Peyer's patch (tissue), 4 donors: ENCODE measurements around the gene CD96. TPM values are rescaled to one million over a fixed set of nuclear protein-coding genes. Genes with fewer than 3 reads are reported as not detected.
A peak's percentile ranks its signal among the peaks of the same experiment; 100 is the strongest.

Experiments
- DNase-seq, 3 donors: peaks; one replicate each; pipeline ENCODE4 v3.0.0-alpha.2; 2017 to 2019
- H3K27ac ChIP-seq, 4 donors: fragments of 200-600 bp; sonication (generic); one replicate each; pipeline ENCODE4 v1.5.1; 2016 to 2019
- H3K27me3 ChIP-seq, 2 donors: fragments of 200-600 bp; sonication (generic); one replicate each; pipeline ENCODE4 v1.5.1; 2019
- H3K36me3 ChIP-seq, 3 donors: fragments of 200-600 bp; sonication (generic); one replicate each; pipeline ENCODE4 v1.5.1; 2016 to 2019
- H3K4me1 ChIP-seq, 4 donors: fragments of 200-600 bp; sonication (generic); one replicate each; pipeline ENCODE4 v1.5.1; 2016 to 2019
- H3K4me3 ChIP-seq, 4 donors: fragments of 200-600 bp; sonication (generic); 1 replicate in 3 of 4; 2 replicates in 1 of 4; pipeline ENCODE4 v1.5.1; 2016 to 2019; ENCODE audit warnings: mild to moderate bottlenecking in 1 of 4
- H3K9me3 ChIP-seq, 4 donors: fragments of 200-600 bp; sonication (generic); one replicate each; pipeline ENCODE4 v1.5.1; 2016 to 2019; ENCODE audit warnings: mild to moderate bottlenecking in 1 of 4
- POLR2A ChIP-seq, 2 donors: fragments of 450-650 bp; IDR thresholded peaks; one replicate each; pipeline ENCODE4 v1.5.1; 2017; ENCODE audit warnings: antibody characterized with exemption in 2 of 2, mild to moderate bottlenecking in 2 of 2, moderate library complexity in 2 of 2
- total RNA-seq, 4 donors: library from RNA; depleted of rRNA; stranded (reverse); fragments of >200 nt; gene quantifications; one replicate each; pipeline ENCODE4 v1.1.0, GENCODE V29; 2016
- TF ChIP-seq, protein P1 (sequence below), 6 experiments: fragments of 450-650 bp in 4 of 6; fragments of 200-600 bp in 2 of 6; sonication (generic) in 1 of 6; IDR thresholded peaks; one replicate each; pipeline ENCODE4 v1.5.1; 2017 to 2019; ENCODE audit warnings: antibody characterized with exemption in 6 of 6, mild to moderate bottlenecking in 3 of 6, moderate library complexity in 1 of 6

CD96 gene
- total RNA-seq, 4 donors from 2014 or later, result 4.3 to 15.7 (median 11.3) TPM

DNA sequence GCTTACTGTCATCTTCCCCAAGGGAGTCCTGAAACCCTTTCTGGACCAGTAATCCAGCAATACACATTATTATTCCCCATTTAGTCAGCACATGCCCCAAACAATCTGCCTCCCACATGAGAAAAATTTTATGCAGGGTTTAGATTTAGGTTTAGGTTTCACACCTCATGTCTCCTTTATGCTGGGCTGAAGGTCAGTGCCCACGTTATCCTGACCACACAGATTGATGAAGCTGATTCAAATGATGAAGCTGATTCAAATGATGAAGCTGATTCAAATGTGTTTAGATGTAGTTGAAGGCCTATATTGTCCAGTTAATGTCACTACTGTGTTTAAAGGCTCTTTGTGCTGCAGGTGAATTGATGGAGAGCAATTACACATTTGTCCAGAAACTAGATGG is 71.3 kb downstream of the CD96 start:
- DNase-seq, result no peak
- no peak for TF ChIP-seq POLR2A (IDR thresholded peaks at IDR 0.05)
- TF ChIP-seq, protein P1, sequence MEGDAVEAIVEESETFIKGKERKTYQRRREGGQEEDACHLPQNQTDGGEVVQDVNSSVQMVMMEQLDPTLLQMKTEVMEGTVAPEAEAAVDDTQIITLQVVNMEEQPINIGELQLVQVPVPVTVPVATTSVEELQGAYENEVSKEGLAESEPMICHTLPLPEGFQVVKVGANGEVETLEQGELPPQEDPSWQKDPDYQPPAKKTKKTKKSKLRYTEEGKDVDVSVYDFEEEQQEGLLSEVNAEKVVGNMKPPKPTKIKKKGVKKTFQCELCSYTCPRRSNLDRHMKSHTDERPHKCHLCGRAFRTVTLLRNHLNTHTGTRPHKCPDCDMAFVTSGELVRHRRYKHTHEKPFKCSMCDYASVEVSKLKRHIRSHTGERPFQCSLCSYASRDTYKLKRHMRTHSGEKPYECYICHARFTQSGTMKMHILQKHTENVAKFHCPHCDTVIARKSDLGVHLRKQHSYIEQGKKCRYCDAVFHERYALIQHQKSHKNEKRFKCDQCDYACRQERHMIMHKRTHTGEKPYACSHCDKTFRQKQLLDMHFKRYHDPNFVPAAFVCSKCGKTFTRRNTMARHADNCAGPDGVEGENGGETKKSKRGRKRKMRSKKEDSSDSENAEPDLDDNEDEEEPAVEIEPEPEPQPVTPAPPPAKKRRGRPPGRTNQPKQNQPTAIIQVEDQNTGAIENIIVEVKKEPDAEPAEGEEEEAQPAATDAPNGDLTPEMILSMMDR (IDR thresholded peaks at IDR 0.05), result no peak
- no peak overlapping the region for H3K4me3 ChIP-seq
- peaks cover 0 to 9% (median 3%) of the 10 kb centered on the region in 4 donors for H3K4me1 ChIP-seq
- H3K27ac ChIP-seq, result no peak overlapping the region
- no peaks in the 10 kb centered on the region for H3K36me3 ChIP-seq
- H3K27me3 ChIP-seq, result no peaks in the 10 kb centered on the region
- no peaks in the 10 kb centered on the region for H3K9me3 ChIP-seq

DNA sequence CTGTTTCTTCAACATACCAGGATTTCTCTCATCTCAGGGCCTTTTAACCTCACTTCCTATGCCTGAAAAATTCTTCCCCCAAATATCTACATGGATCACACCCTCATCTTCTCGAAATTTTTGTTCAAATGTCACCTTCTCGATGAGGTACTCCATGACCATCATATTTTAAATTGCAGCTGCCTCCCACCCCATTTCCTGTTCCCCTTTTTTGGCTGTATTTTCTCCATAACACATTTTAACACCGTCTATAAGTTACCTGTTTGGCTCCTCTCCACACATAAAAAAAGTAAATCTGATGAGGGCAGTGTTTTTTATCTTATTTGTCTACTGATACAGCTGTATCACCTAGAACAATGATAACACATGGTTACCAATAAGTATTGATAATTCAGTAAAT is 73.9 kb downstream of the CD96 start:
- Histone ChIP-seq H3K4me1 (peaks cover 0 to 9% (median 3%) of the 10 kb centered on the region in 4 donors), H3K9me3 (no peaks in the 10 kb centered on the region), H3K27me3 (no peaks in the 10 kb centered on the region), H3K36me3 (no peaks in the 10 kb centered on the region), H3K27ac (peak overlapping the region in 1 of 4 donors; percentile 10), H3K4me3 (no peak overlapping the region)
- DNase-seq, result no peak
- TF ChIP-seq, protein P1 (IDR thresholded peaks at IDR 0.05), result no peak
- TF ChIP-seq POLR2A (IDR thresholded peaks at IDR 0.05), result no peak

DNA sequence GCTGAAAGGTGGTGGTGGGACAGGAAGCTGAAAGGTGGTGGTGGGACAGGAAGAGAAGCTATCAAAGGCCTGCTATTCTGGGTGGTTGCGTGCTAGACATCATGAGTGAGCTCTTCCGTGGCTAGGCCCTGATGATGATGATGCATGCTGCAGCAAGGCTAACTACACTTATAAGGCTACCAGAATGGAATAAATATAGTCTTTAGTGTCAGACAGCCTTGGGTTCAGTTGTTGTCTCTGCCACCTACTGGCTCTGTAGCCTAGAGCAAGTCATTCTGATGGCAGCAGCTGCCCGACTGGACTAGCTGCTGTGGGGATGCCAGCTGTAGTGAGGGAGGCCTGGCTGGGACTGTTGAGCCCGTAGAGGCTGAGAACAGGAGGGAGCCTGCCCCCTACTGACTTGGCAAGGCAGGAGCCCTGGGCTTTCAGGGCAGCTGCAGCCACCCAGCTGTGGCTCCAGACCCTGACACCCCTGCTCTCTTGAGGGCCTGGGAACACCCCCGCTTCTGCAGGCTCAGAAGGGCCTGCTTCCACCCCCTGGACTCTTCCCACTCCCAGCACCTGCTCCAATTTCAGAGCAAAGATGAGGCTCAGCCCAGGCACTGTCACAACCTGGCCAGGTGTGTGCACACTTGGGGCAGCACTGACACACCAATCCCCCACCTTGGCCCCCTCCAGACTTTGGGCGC is 74.6 kb downstream of the CD96 start:
- TF ChIP-seq POLR2A (IDR thresholded peaks at IDR 0.05), result no peak
- TF ChIP-seq, protein P1 (IDR thresholded peaks at IDR 0.05), result peak in 3 of 6 experiments; percentile 23 to 28 (median 24)
- Histone ChIP-seq H3K27me3 (no peaks in the 10 kb centered on the region), H3K36me3 (no peaks in the 10 kb centered on the region), H3K4me3 (no peak overlapping the region), H3K9me3 (no peaks in the 10 kb centered on the region), H3K27ac (peak overlapping the region; percentile 6 to 67 (median 36)), H3K4me1 (peaks cover 0 to 9% (median 3%) of the 10 kb centered on the region in 4 donors)
- peak; percentile 45 to 74 (median 56) for DNase-seq

DNA sequence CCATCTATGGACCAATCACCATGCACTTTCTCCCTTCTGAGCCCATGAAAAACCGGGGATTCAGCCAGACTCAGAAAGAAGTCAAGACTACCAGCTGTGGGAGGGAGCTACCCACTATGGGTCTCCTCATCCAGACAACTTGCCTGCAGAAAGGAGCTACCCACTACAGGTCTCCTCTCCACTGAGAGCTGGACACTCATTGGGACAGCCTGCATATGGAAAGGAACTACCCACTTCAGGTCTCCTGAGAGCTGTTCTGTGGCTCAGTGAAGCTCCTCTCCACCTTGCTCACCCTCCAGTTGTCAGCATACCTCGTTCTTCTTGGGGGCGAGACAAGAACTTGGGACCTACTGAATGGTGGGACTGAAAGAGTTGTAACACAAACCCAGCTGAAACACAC is 75.4 kb downstream of the CD96 start:
- Histone ChIP-seq H3K27ac (peak overlapping the region in 1 of 4 donors; percentile 67), H3K9me3 (no peaks in the 10 kb centered on the region), H3K27me3 (no peaks in the 10 kb centered on the region), H3K36me3 (no peaks in the 10 kb centered on the region), H3K4me3 (no peak overlapping the region), H3K4me1 (peaks cover 0 to 9% (median 3%) of the 10 kb centered on the region in 4 donors)
- no peak for DNase-seq
- TF ChIP-seq, protein P1 (IDR thresholded peaks at IDR 0.05), result no peak
- TF ChIP-seq POLR2A (IDR thresholded peaks at IDR 0.05), result no peak

DNA sequence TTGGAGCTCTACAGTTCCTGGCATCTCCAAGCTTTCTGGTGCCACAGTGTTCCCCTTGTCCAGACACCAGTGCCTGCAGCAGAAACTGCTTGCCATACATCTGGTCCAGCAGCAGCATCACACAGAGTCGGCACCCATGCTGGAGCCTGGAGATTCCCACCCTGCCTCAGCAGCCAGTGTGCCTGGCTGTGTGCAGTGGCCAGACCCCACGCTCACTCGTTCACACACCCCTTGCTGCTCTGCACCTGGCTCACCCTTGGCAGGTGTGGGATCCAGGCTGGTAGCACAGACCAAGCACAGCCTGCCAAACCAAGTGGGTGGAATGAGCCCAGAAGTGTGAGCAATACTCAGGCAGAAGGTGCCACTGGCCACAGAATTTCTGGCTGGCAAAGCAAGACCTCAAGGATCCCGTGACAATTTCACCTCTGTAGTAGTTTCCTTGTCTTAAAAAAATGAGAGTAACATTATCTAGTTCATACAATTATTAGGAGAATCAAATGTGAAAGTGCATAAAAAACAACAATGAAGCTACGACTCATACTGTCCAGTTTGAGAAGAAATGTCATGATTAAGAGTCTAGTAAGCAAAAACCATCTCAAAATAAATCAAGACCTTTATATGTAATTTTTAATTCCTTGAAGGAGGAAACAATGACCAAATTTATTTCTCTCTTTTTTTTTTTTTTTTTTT is 76.1 kb downstream of the CD96 start:
- no peak for DNase-seq
- H3K36me3 ChIP-seq, result no peaks in the 10 kb centered on the region
- no peaks in the 10 kb centered on the region for H3K9me3 ChIP-seq
- no peak overlapping the region for H3K4me3 ChIP-seq
- no peak overlapping the region for H3K27ac ChIP-seq
- TF ChIP-seq, protein P1 (IDR thresholded peaks at IDR 0.05), result no peak
- TF ChIP-seq POLR2A (IDR thresholded peaks at IDR 0.05), result no peak
- H3K27me3 ChIP-seq, result no peaks in the 10 kb centered on the region
- H3K4me1 ChIP-seq, result peaks cover 0 to 9% (median 3%) of the 10 kb centered on the region in 4 donors
